ENCODE data around the gene PIBF1.

DNA sequence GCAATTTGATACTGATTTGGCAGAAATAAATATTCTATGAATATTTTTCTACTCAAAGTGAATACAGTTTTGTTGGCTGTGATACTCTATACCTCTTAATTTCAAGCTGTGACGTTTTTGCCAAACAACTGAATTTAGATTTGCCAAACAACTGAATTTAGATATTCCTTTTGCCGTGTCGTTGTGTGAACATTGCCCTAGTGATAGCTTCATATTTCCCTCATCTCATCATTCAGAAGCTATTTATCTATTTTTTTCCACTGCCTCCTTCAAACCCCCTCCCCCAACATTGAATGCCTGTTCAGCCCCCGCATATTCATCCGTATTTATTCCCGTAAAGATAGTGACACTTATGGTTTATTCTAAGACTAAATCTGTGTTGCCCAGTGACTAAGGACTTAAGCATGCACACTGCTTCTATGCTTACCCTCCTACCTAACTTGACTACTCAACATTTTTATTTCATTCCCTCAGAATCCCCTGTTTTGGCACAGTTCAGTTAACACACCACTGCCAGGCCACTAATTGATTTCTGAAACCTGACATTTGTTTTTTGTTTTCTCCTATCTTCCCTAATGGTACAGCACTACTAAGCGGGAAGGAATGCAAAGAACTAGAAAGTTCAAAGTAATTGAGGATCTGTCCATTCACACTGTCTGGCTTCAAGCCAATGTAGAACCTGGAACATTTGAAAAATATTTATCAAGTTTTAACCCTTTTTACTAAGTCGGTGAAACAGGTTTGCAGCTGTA, 274.1 kb downstream of the PIBF1 start:
- TF ChIP-seq, protein P1, sequence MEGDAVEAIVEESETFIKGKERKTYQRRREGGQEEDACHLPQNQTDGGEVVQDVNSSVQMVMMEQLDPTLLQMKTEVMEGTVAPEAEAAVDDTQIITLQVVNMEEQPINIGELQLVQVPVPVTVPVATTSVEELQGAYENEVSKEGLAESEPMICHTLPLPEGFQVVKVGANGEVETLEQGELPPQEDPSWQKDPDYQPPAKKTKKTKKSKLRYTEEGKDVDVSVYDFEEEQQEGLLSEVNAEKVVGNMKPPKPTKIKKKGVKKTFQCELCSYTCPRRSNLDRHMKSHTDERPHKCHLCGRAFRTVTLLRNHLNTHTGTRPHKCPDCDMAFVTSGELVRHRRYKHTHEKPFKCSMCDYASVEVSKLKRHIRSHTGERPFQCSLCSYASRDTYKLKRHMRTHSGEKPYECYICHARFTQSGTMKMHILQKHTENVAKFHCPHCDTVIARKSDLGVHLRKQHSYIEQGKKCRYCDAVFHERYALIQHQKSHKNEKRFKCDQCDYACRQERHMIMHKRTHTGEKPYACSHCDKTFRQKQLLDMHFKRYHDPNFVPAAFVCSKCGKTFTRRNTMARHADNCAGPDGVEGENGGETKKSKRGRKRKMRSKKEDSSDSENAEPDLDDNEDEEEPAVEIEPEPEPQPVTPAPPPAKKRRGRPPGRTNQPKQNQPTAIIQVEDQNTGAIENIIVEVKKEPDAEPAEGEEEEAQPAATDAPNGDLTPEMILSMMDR (IDR thresholded peaks at IDR 0.05) = no peak
- no peak for TF ChIP-seq POLR2A (IDR thresholded peaks at IDR 0.05)
